Skeletal muscle satellite cell (primary cell): ENCODE results near the gene VWA5B2.
A peak's percentile ranks its signal among the peaks of the same experiment; 100 is the strongest.

ENCODE experiments used
- H3K27me3 ChIP-seq: 2 replicates; pipeline ENCODE4 v1.7.0; 2013; ENCODE audit warnings: low read length; ENCODE audit not compliant: control insufficient read depth, insufficient read depth
- H3K36me3 ChIP-seq: 2 replicates; pipeline ENCODE4 v1.7.0; 2013; ENCODE audit warnings: mild to moderate bottlenecking, control low read depth, low read length; ENCODE audit not compliant: insufficient read depth
- H3K4me1 ChIP-seq: 2 replicates; pipeline ENCODE4 v1.7.0; 2013; ENCODE audit warnings: low read length; ENCODE audit not compliant: control insufficient read depth, insufficient read depth
- H3K4me2 ChIP-seq: 2 replicates; pipeline ENCODE4 v1.7.0; 2013; ENCODE audit warnings: mild to moderate bottlenecking, low read length
- H3K4me3 ChIP-seq: 2 replicates; pipeline ENCODE4 v1.7.0; 2013; ENCODE audit warnings: low read length
- H3K9ac ChIP-seq: 2 replicates; pipeline ENCODE4 v1.7.0; 2013; ENCODE audit warnings: mild to moderate bottlenecking, low read depth, low read length, moderate library complexity
- H3K9me3 ChIP-seq: replicated peaks from 2 replicates; pipeline ENCODE4 v1.7.0; 2013; ENCODE audit warnings: mild to moderate bottlenecking, control low read depth, low read length

The VWA5B2 gene

GRCh38 chr3:184237211-184237610, 7.8 kb downstream of the VWA5B2 start:
- Histone ChIP-seq H3K9ac (no peak overlapping the region), H3K4me2 (no peak overlapping the region), H3K4me1 (peaks cover 8% of the 10 kb centered on the region), H3K4me3 (no peak overlapping the region), H3K9me3 (no peaks in the 10 kb centered on the region), H3K36me3 (peaks cover 2% of the 10 kb centered on the region), H3K27me3 (peaks cover 24% of the 10 kb centered on the region)

- peaks cover 18% of the 10 kb centered on the region for H3K27me3 ChIP-seq
- peaks cover 8% of the 10 kb centered on the region for H3K36me3 ChIP-seq
- H3K4me2 ChIP-seq, result no peak overlapping the region
- H3K4me1 ChIP-seq, result peaks cover 8% of the 10 kb centered on the region
- no peak overlapping the region for H3K4me3 ChIP-seq
- no peaks in the 10 kb centered on the region for H3K9me3 ChIP-seq
- H3K9ac ChIP-seq, result no peak overlapping the region
These were observed 8.4 kb downstream of the VWA5B2 start for GRCh38 chr3:184237807-184238206.

GRCh38 chr3:184238246-184238818, 8.9 kb downstream of the VWA5B2 start:
- no peak overlapping the region for H3K4me3 ChIP-seq
- peaks cover 8% of the 10 kb centered on the region for H3K4me1 ChIP-seq
- H3K9me3 ChIP-seq, result no peaks in the 10 kb centered on the region
- no peak overlapping the region for H3K4me2 ChIP-seq
- peaks cover 14% of the 10 kb centered on the region for H3K27me3 ChIP-seq
- H3K36me3 ChIP-seq, result peaks cover 10% of the 10 kb centered on the region
- H3K9ac ChIP-seq, result no peak overlapping the region

- Histone ChIP-seq H3K9me3 (no peaks in the 10 kb centered on the region), H3K4me2 (no peak overlapping the region), H3K27me3 (peaks cover 14% of the 10 kb centered on the region), H3K4me1 (peaks cover 3% of the 10 kb centered on the region), H3K9ac (no peak overlapping the region), H3K4me3 (no peak overlapping the region), H3K36me3 (peaks cover 14% of the 10 kb centered on the region)
These were observed 9.8 kb downstream of the VWA5B2 start for GRCh38 chr3:184239221-184239620.

GRCh38 chr3:184239708-184240107, 10.3 kb downstream of the VWA5B2 start:
- Histone ChIP-seq H3K4me3 (no peak overlapping the region), H3K36me3 (peaks cover 19% of the 10 kb centered on the region), H3K9me3 (no peaks in the 10 kb centered on the region), H3K9ac (no peak overlapping the region), H3K4me1 (no peaks in the 10 kb centered on the region), H3K4me2 (no peak overlapping the region), H3K27me3 (peaks cover 14% of the 10 kb centered on the region)

- H3K4me2 ChIP-seq, result no peak overlapping the region
- no peaks in the 10 kb centered on the region for H3K9me3 ChIP-seq
- no peaks in the 10 kb centered on the region for H3K4me1 ChIP-seq
- H3K36me3 ChIP-seq, result peaks cover 26% of the 10 kb centered on the region
- H3K27me3 ChIP-seq, result peaks cover 14% of the 10 kb centered on the region
- H3K9ac ChIP-seq, result no peak overlapping the region
- H3K4me3 ChIP-seq, result no peak overlapping the region
These were observed 11.2 kb downstream of the VWA5B2 start for GRCh38 chr3:184240384-184241140.

GRCh38 chr3:184241141-184241446, 11.7 kb downstream of the VWA5B2 start:
- Histone ChIP-seq H3K9me3 (no peaks in the 10 kb centered on the region), H3K27me3 (peaks cover 10% of the 10 kb centered on the region), H3K4me1 (no peaks in the 10 kb centered on the region), H3K9ac (no peak overlapping the region), H3K36me3 (peaks cover 27% of the 10 kb centered on the region), H3K4me2 (no peak overlapping the region), H3K4me3 (no peak overlapping the region)

- Histone ChIP-seq H3K4me1 (no peaks in the 10 kb centered on the region), H3K36me3 (peaks cover 27% of the 10 kb centered on the region), H3K27me3 (peaks cover 4% of the 10 kb centered on the region), H3K4me2 (no peak overlapping the region), H3K9me3 (no peaks in the 10 kb centered on the region), H3K4me3 (no peak overlapping the region), H3K9ac (no peak overlapping the region)
These were observed 12.3 kb downstream of the VWA5B2 start for GRCh38 chr3:184241447-184242296.

- no peak overlapping the region for H3K4me2 ChIP-seq
- no peak overlapping the region for H3K4me3 ChIP-seq
- no peak overlapping the region for H3K9ac ChIP-seq
- H3K36me3 ChIP-seq, result peaks cover 27% of the 10 kb centered on the region
- no peaks in the 10 kb centered on the region for H3K4me1 ChIP-seq
- no peaks in the 10 kb centered on the region for H3K9me3 ChIP-seq
- H3K27me3 ChIP-seq, result peaks cover 4% of the 10 kb centered on the region
These were observed 12.9 kb downstream of the VWA5B2 start for GRCh38 chr3:184242297-184242685.

GRCh38 chr3:184248454-184249411, 19.3 kb downstream of the VWA5B2 start, which contains the start of gene ALG3:
Gene ALG3, minus strand, starts transcription at chr3:184248962. Its CDS starts 22 bp downstream, at chr3:184248940.
- Histone ChIP-seq H3K4me3 (peak within 1 kb of the TSS; percentile 99), H3K9me3 (no peaks in the 10 kb centered on the region), H3K4me1 (peaks cover 3% of the 10 kb centered on the region), H3K4me2 (peak within 1 kb of the TSS; percentile 100), H3K36me3 (peaks cover 13% of the 10 kb centered on the region), H3K9ac (peak within 1 kb of the TSS; percentile 96), H3K27me3 (no peaks in the 10 kb centered on the region)
